ENCODE measurements around the gene KPNA6.
"Not testable (repeated sequence)": the region's sequence is repeated elsewhere in the genome, so short reads cannot be mapped to it uniquely, and the experiment has no call there.

Gene KPNA6

DNA sequence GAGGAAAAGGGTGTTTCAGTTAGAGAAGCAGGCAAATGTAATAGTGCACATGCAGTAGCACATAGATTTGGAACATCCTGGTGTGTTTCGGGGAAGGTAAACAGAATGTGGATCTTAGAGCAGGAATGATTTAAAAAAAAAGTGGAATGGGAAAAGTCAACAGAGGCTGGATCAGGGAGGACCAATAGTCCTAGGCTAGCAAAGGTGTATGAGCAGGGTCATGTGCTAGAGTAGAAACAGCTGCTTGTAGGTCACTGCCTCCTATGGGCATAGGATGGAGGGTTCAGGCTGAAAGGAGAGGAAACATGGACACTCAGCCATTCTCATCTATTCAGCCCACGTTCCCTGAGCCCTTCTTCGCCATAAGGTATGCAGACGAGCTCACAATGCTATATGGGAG is 3.7 kb upstream of the KPNA6 start:
- no peaks in the 10 kb centered on the region for H3K27me3 ChIP-seq (ENCODE audit: control insufficient read depth in 1 of 2, insufficient read depth in 2 of 2, low read length in 2 of 2)
- H3K4me1 ChIP-seq (ENCODE audit: insufficient read depth, low read length) = no peaks in the 10 kb centered on the region
- no peak overlapping the region for H3K4me3 ChIP-seq (ENCODE audit: low read depth in 1 of 2, low read length in 2 of 2)
- H3K27ac ChIP-seq (ENCODE audit: low read depth, low read length) = no peak overlapping the region
- H3K9ac ChIP-seq (ENCODE audit: low read length) = no peak overlapping the region
- H3K36me3 ChIP-seq (ENCODE audit: insufficient read depth, low read length) = peaks cover 13% of the 10 kb centered on the region
- no peaks in the 10 kb centered on the region for H3K9me3 ChIP-seq (ENCODE audit: low read length)

DNA sequence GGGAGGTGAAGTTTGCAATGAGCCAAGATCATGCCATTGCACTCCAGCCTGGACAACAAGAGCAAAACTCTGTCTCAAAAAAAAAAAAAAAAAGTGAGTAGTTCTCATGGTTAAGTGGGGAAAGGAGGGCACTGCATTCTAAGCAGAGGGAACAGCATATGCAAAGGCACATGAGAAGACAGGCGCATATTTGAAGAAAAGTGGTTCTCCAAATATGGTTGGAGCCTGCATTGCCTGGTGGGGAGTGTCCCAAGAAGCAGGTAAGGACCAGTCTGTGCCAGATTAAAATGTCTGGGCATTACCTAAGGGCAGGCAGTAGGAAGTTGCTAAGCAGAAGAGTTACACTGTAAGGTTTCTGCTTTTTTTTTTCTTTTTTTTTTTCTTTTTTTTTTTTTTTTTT is 2.5 kb upstream of the KPNA6 start:
- Histone ChIP-seq H3K4me3 (ENCODE audit: low read depth in 1 of 2, low read length in 2 of 2) (no peak overlapping the region), H3K9ac (ENCODE audit: low read length) (no peak overlapping the region), H3K27me3 (ENCODE audit: control insufficient read depth in 1 of 2, insufficient read depth in 2 of 2, low read length in 2 of 2) (no peaks in the 10 kb centered on the region), H3K4me1 (ENCODE audit: insufficient read depth, low read length) (peaks cover 11% of the 10 kb centered on the region), H3K9me3 (ENCODE audit: low read length) (no peaks in the 10 kb centered on the region), H3K27ac (ENCODE audit: low read depth, low read length) (no peak overlapping the region), H3K36me3 (ENCODE audit: insufficient read depth, low read length) (peaks cover 13% of the 10 kb centered on the region)

DNA sequence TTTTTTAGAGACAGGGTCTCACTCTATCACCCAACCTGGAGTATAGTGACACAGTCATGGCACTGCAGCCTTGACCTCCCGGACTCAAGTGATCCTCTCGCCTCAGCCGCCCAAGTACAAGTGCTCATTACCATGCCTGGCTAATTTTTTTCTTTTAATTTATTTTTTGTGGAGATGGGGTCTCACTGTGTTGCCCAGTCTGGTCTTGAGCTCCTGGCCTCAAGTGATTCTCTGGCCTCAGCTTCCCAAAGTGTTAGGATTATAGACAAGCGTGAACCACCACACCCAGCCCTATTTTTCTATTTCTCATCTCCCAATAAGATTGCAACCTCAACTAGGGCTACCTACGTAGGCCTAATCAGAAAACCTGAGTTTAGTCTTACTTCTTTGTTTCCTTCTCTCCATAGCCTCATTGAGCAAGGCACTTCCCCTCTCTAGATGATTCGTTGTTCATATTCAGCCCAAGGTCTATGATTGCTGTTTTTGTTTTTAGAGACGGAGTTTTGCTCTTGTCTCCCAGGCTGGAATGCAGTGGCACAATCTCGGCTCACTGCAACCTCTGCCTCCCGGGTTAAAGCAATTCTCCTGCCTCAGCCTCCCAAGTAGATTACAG is 1.1 kb upstream of the KPNA6 start:
- Histone ChIP-seq H3K9me3 (ENCODE audit: low read length) (no peaks in the 10 kb centered on the region), H3K9ac (ENCODE audit: low read length) (no peak overlapping the region), H3K27ac (ENCODE audit: low read depth, low read length) (no peak overlapping the region), H3K36me3 (ENCODE audit: insufficient read depth, low read length) (peaks cover 7% of the 10 kb centered on the region), H3K27me3 (ENCODE audit: control insufficient read depth in 1 of 2, insufficient read depth in 2 of 2, low read length in 2 of 2) (no peaks in the 10 kb centered on the region), H3K4me3 (ENCODE audit: low read depth in 1 of 2, low read length in 2 of 2) (no peak overlapping the region), H3K4me1 (ENCODE audit: insufficient read depth, low read length) (peaks cover 26% of the 10 kb centered on the region)

DNA sequence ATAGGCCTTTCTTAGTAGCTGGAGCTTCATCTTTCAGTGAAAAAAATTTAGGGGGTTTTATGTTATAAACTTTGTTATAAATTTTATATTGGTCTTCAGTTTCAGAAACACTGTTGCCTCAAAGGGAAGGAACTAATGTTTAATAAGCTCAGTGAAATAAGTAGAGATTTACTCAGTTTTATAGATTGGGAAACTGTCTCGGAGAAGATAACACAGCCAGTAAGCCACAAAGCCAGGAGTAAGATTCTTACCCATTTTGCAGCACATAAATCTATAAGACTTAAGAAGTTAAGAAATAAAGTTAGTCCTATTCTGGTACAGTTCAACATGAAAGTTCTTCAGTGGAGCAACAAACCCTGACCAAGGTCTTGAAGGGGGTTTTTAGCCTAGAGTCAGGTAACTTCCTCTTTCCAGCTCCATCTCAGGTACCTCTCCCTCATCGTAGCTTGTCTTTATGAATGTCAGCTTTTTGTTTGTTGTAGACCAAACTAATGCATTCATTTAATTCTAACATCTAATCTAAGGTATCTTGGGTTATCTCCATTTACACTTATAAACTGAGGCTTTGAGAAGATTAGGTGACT is 3.3 kb downstream of the KPNA6 start:
- no peaks in the 10 kb centered on the region for H3K36me3 ChIP-seq (ENCODE audit: insufficient read depth, low read length)
- no peak overlapping the region for H3K27ac ChIP-seq (ENCODE audit: low read depth, low read length)
- no peak overlapping the region for H3K9ac ChIP-seq (ENCODE audit: low read length)
- H3K9me3 ChIP-seq (ENCODE audit: low read length) = no peaks in the 10 kb centered on the region
- peaks cover 36% of the 10 kb centered on the region for H3K4me1 ChIP-seq (ENCODE audit: insufficient read depth, low read length)
- no peaks in the 10 kb centered on the region for H3K27me3 ChIP-seq (ENCODE audit: control insufficient read depth in 1 of 2, insufficient read depth in 2 of 2, low read length in 2 of 2)
- H3K4me3 ChIP-seq (ENCODE audit: low read depth in 1 of 2, low read length in 2 of 2) = no peak overlapping the region

DNA sequence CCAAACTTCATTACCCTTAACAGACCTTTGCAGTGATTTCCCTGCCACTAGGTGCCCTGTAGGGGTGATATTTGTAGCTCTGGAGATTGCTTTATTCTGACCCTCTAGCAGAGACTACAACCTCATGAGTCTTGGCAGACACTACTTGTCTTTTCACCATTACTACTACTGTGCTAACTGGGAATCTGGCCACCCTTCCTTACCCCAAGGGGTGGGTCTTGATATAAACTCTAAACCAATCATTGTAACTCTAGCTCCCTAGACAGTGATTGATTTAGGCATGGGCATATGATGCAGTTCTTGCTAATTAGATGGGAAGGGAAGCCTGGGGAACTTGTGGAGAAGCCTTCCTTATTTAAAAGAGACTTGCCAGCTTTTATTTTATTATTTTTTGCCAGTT is 3.9 kb downstream of the KPNA6 start:
- Histone ChIP-seq H3K4me1 (ENCODE audit: insufficient read depth, low read length) (peaks cover 38% of the 10 kb centered on the region), H3K36me3 (ENCODE audit: insufficient read depth, low read length) (no peaks in the 10 kb centered on the region), H3K4me3 (ENCODE audit: low read depth in 1 of 2, low read length in 2 of 2) (no peak overlapping the region), H3K9ac (ENCODE audit: low read length) (no peak overlapping the region), H3K9me3 (ENCODE audit: low read length) (no peaks in the 10 kb centered on the region), H3K27me3 (ENCODE audit: control insufficient read depth in 1 of 2, insufficient read depth in 2 of 2, low read length in 2 of 2) (no peaks in the 10 kb centered on the region), H3K27ac (ENCODE audit: low read depth, low read length) (no peak overlapping the region)

DNA sequence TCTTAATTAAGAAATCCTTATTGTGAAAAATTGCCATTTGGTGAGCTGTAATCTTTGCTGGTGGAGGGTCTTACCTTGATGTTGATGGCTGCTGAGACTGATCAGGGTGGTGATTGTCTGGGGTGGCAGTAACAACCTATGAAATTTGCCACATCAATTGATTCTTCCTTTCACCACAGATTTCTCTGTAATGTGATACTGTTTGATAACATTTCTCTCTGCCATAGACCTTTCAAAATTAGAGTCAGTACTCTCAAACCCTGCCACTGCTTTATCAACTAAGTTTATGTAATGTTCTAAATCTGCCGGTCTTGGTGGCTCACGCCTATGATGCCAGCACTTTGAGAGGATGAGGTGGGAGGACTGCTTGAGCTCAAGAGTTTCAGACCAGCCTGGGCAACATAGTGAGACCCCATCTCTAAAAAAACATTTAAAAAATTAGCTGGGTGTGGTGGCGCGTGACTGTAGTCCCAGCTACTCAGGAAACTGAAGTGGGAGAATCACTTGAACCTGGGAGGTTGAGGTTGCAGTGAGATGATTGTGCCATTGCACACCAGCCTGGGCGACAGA is 5.0 kb downstream of the KPNA6 start:
- Histone ChIP-seq H3K27ac (ENCODE audit: low read depth, low read length) (no peak overlapping the region), H3K9ac (ENCODE audit: low read length) (no peak overlapping the region), H3K27me3 (ENCODE audit: control insufficient read depth in 1 of 2, insufficient read depth in 2 of 2, low read length in 2 of 2) (no peaks in the 10 kb centered on the region), H3K9me3 (ENCODE audit: low read length) (no peaks in the 10 kb centered on the region), H3K4me3 (ENCODE audit: low read depth in 1 of 2, low read length in 2 of 2) (no peak overlapping the region), H3K36me3 (ENCODE audit: insufficient read depth, low read length) (no peaks in the 10 kb centered on the region), H3K4me1 (ENCODE audit: insufficient read depth, low read length) (peaks cover 38% of the 10 kb centered on the region)

DNA sequence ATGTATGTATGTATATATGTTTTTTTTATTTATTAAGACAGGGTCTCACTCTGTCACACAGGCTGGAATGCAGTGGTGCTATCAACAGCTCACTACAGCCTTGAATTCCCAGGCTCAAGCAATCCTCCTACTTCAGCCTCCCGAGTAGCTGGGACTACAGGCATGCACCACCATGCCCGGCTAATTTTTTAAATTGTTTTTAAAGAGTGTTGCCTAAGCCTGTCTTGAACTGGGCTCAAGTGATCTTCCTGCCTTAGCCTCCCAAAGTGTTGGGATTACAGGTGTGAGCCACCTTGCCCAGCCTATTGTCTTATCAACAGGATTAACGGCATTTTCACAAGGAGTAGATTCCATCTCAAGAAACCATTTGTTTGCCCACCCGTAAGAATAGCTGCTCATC is 5.6 kb downstream of the KPNA6 start:
- H3K27me3 ChIP-seq (ENCODE audit: control insufficient read depth in 1 of 2, insufficient read depth in 2 of 2, low read length in 2 of 2); H3K27ac ChIP-seq (ENCODE audit: low read depth, low read length); H3K36me3 ChIP-seq (ENCODE audit: insufficient read depth, low read length); H3K4me3 ChIP-seq (ENCODE audit: low read depth in 1 of 2, low read length in 2 of 2); H3K9ac ChIP-seq (ENCODE audit: low read length); H3K9me3 ChIP-seq (ENCODE audit: low read length): not testable (repeated sequence)
- H3K4me1 ChIP-seq (ENCODE audit: insufficient read depth, low read length) = peaks cover 38% of the 10 kb centered on the region

DNA sequence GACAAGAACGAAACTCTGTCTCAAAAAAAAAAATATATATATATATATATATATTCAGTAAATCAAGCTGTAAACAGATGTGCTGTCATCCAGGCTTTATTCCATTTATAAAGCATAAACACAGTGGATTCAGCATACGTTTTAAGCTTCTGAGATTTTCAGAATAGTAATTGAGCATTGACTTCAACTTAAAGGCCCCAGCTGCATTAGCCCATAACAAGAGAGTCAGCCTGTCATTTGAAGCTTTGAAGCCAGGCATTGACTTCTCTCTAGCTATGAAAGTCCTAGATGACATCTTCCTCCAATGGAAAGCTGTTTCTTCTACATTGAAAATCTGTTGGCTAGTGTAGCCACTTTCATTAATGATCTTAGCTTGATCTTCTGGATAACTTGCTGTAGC is 6.6 kb downstream of the KPNA6 start:
- Histone ChIP-seq H3K36me3 (ENCODE audit: insufficient read depth, low read length) (no peaks in the 10 kb centered on the region), H3K9me3 (ENCODE audit: low read length) (no peaks in the 10 kb centered on the region), H3K4me1 (ENCODE audit: insufficient read depth, low read length) (peaks cover 36% of the 10 kb centered on the region), H3K9ac (ENCODE audit: low read length) (no peak overlapping the region), H3K4me3 (ENCODE audit: low read depth in 1 of 2, low read length in 2 of 2) (no peak overlapping the region), H3K27me3 (ENCODE audit: control insufficient read depth in 1 of 2, insufficient read depth in 2 of 2, low read length in 2 of 2) (no peaks in the 10 kb centered on the region), H3K27ac (ENCODE audit: low read depth, low read length) (no peak overlapping the region)

DNA sequence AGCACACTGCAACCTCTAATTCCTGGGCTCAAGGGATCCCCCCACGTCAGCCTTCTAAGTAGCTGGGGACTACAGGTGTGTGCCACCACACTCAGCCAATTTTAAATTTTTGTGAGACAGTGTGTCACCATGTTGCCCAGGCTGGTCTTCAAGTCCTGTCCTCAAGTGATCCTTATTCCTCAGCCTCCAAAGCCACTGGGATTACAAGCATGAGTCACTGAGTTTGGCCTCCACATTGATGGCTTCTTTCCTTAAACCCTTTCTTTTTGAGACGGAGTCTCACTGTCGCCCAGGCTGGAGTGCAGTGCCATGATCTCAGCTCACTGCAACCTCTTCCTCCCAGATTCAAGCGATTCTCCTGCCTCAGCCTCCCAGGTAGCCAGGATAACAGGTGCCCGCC is 7.6 kb downstream of the KPNA6 start:
- Histone ChIP-seq H3K9me3 (ENCODE audit: low read length) (no peaks in the 10 kb centered on the region), H3K4me1 (ENCODE audit: insufficient read depth, low read length) (peaks cover 25% of the 10 kb centered on the region), H3K4me3 (ENCODE audit: low read depth in 1 of 2, low read length in 2 of 2) (no peak overlapping the region), H3K27ac (ENCODE audit: low read depth, low read length) (no peak overlapping the region), H3K36me3 (ENCODE audit: insufficient read depth, low read length) (no peaks in the 10 kb centered on the region), H3K9ac (ENCODE audit: low read length) (no peak overlapping the region), H3K27me3 (ENCODE audit: control insufficient read depth in 1 of 2, insufficient read depth in 2 of 2, low read length in 2 of 2) (no peaks in the 10 kb centered on the region)

DNA sequence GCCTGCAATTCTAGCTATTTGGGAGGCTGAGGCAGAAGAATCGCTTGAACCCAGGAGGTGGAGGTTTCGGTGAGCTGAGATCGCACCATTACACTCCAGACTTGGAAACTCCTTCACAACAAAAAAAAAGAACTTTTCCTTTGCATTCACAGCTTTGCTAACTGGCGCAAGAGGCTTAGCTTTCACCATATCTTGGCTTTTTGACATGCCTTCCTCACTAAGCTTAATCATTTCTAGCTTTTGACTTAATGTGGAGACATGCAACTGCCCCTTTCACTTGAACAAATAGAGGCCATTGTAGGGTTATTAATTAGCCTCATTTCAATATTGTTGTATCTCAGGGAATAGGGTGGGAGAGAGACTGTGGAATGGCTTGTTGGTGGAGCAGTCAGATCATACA is 8.7 kb downstream of the KPNA6 start:
- H3K4me3 ChIP-seq (ENCODE audit: low read depth in 1 of 2, low read length in 2 of 2) = no peak overlapping the region
- no peaks in the 10 kb centered on the region for H3K27me3 ChIP-seq (ENCODE audit: control insufficient read depth in 1 of 2, insufficient read depth in 2 of 2, low read length in 2 of 2)
- H3K9me3 ChIP-seq (ENCODE audit: low read length) = no peaks in the 10 kb centered on the region
- no peak overlapping the region for H3K9ac ChIP-seq (ENCODE audit: low read length)
- H3K4me1 ChIP-seq (ENCODE audit: insufficient read depth, low read length) = peaks cover 23% of the 10 kb centered on the region
- no peak overlapping the region for H3K27ac ChIP-seq (ENCODE audit: low read depth, low read length)
- H3K36me3 ChIP-seq (ENCODE audit: insufficient read depth, low read length) = no peaks in the 10 kb centered on the region

DNA sequence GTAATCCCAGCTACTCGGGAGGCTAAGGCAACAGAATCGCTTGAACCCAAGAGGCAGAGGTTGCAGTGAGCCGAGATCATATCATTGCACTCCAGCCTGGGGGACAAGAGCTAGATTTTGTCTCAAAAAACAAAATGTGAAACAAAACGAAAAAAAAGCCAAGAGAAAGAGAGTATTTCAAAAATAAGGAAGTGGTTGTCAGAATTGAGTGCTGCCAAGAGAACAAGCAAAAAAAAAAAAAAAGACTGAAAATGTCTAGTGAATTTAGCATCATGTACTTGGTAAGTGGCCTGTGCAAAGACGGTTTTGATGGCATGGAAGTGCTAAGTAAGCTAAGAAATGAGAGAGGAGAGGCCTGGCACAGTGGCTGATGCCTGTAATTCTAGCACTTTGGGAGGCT is 14.3 kb downstream of the KPNA6 start:
- Histone ChIP-seq H3K4me1 (ENCODE audit: insufficient read depth, low read length) (peaks cover 16% of the 10 kb centered on the region), H3K9ac (ENCODE audit: low read length) (no peak overlapping the region), H3K27me3 (ENCODE audit: control insufficient read depth in 1 of 2, insufficient read depth in 2 of 2, low read length in 2 of 2) (no peaks in the 10 kb centered on the region), H3K36me3 (ENCODE audit: insufficient read depth, low read length) (no peaks in the 10 kb centered on the region), H3K27ac (ENCODE audit: low read depth, low read length) (no peak overlapping the region), H3K4me3 (ENCODE audit: low read depth in 1 of 2, low read length in 2 of 2) (no peak overlapping the region), H3K9me3 (ENCODE audit: low read length) (no peaks in the 10 kb centered on the region)

DNA sequence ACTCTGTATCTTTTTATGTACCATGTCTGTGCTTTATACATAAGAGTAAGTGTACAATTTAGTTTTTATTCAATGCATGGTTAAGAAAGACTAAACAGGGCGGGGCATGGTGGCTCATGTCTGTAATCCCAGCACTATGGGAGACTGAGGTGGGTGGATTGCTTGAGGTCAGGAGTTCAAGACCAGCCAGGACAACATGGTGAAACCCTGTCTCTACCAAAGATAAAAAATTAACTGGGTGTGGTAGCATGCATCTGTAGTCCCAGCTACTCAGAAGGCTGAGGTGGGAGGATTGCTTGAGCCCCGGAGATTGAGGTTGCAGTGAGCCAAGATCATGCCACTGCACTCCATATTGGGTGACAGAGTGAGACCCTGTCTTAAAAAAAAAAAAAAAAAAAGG is 15.5 kb downstream of the KPNA6 start:
- H3K27ac ChIP-seq (ENCODE audit: low read depth, low read length) = not testable (repeated sequence)

More for the DNA sequence above, 15.5 kb downstream of the KPNA6 start:
- H3K36me3 ChIP-seq (ENCODE audit: insufficient read depth, low read length); H3K9ac ChIP-seq (ENCODE audit: low read length); H3K4me3 ChIP-seq (ENCODE audit: low read depth in 1 of 2, low read length in 2 of 2); H3K27me3 ChIP-seq (ENCODE audit: control insufficient read depth in 1 of 2, insufficient read depth in 2 of 2, low read length in 2 of 2); H3K9me3 ChIP-seq (ENCODE audit: low read length): not testable (repeated sequence)
- H3K4me1 ChIP-seq (ENCODE audit: insufficient read depth, low read length) = peaks cover 19% of the 10 kb centered on the region
